GM18868 (cell line): ENCODE measurements around the gene RPS6KC1.
"Not testable (repeated sequence)": the region's sequence is repeated elsewhere in the genome, so short reads cannot be mapped to it uniquely, and the experiment has no call there.

ENCODE experiments used
- ATAC-seq: cut with Tn5 transposase; IDR thresholded peaks from one replicate; pipeline ENCODE4 v1.9.1; 2021; ENCODE audit warnings: mild to moderate bottlenecking, moderate library complexity; ENCODE audit not compliant: unreplicated experiment

The RPS6KC1 gene

GRCh38 chr1:213201380-213202155, 150.5 kb downstream of the RPS6KC1 start:
- no peak for ATAC-seq

- ATAC-seq: no peak
Measured at GRCh38 chr1:213211201-213211600, 160.2 kb downstream of the RPS6KC1 start.

GRCh38 chr1:213219076-213219475, 168.0 kb downstream of the RPS6KC1 start:
- not testable (repeated sequence) for ATAC-seq

GRCh38 chr1:213221209-213221608, 170.2 kb downstream of the RPS6KC1 start:
- no peak for ATAC-seq

GRCh38 chr1:213227458-213227857, 176.4 kb downstream of the RPS6KC1 start:
- no peak for ATAC-seq

GRCh38 chr1:213231795-213232231, 180.8 kb downstream of the RPS6KC1 start:
- no peak for ATAC-seq

- no peak for ATAC-seq
Measured at GRCh38 chr1:213242883-213243282, 191.8 kb downstream of the RPS6KC1 start.

- ATAC-seq: peak; percentile 62
Measured at GRCh38 chr1:213244664-213245091, 193.6 kb downstream of the RPS6KC1 start.

GRCh38 chr1:213245260-213245910, 194.3 kb downstream of the RPS6KC1 start:
- ATAC-seq: no peak

- ATAC-seq: no peak
Measured at GRCh38 chr1:213247038-213247437, 196.0 kb downstream of the RPS6KC1 start.

GRCh38 chr1:213249395-213249794, 198.4 kb downstream of the RPS6KC1 start:
- no peak for ATAC-seq

- ATAC-seq: no peak
Measured at GRCh38 chr1:213250041-213250440, 199.0 kb downstream of the RPS6KC1 start.

- no peak for ATAC-seq
Measured at GRCh38 chr1:213250446-213250845, 199.4 kb downstream of the RPS6KC1 start.

GRCh38 chr1:213251972-213252371, 200.9 kb downstream of the RPS6KC1 start:
- no peak for ATAC-seq

GRCh38 chr1:213256438-213257087, 205.5 kb downstream of the RPS6KC1 start:
- peak; percentile 95 for ATAC-seq

GRCh38 chr1:213260311-213261075, 209.5 kb downstream of the RPS6KC1 start:
- no peak for ATAC-seq

- ATAC-seq: no peak
Measured at GRCh38 chr1:213264531-213264930, 213.5 kb downstream of the RPS6KC1 start.

GRCh38 chr1:213266983-213267772, 216.1 kb downstream of the RPS6KC1 start:
- ATAC-seq: no peak

- ATAC-seq: no peak
Measured at GRCh38 chr1:213268221-213268620, 217.2 kb downstream of the RPS6KC1 start.

- ATAC-seq: no peak
Measured at GRCh38 chr1:213269829-213270228, 218.8 kb downstream of the RPS6KC1 start.
